ENCODE data around the gene NFE2L3. TPM values are rescaled to one million over a fixed set of nuclear protein-coding genes. Genes with fewer than 3 reads are reported as not detected.

NFE2L3 gene
- total and polyA plus RNA-seq, 2 donors (not counting 1 experiment from before 2014, with no cell fraction given): 1.4 to 1.6 TPM

DNA sequence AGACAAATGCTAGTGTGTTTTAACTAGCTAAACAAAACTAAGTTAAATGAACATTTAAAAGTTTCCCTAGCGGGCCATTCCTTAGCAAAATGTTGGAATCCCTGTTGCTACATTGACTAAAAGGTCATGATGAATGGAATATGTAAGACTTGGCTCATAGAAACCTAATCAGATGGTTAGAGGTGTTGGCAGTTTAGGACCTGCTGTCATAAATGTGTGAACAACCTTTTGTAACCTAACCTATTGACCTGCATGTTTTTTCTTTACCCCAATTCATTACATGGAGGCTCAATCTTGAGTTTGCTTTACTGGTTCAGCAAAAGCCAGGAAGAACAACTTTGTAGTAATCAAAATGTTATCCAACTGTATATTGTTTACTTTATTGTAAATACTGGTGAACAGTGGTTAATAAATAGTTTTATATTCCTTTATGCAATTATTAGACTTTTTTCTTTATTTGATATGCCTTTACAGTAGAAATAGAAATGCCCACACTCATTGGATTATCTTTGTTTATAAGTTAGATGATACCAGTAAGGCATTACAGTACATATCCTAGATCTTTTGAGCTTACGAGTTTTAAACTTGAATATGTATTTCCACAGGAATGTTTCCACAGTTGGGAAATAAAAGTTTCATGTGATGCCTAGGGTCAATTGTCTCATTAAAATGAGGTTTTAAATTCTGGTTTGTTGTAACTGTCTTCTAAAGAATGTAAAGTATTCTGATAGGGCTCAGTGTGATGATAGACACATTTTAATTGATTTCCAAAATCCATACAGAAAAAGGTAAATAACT, 61.1 kb downstream of the NFE2L3 start:
- Histone ChIP-seq H3K4me2 (replicated peaks; ENCODE audit: low read depth, low read length, poor library complexity, severe bottlenecking) (no peak overlapping the region), H3K27ac (ENCODE audit: low read length in 2 of 2) (no peak overlapping the region), H3K36me3 (replicated peaks in 1 of 2; ENCODE audit: control extremely low read depth in 1 of 2, control insufficient read depth in 1 of 2, extremely low read depth in 1 of 2, insufficient read depth in 2 of 2, low read length in 1 of 2) (peaks cover 2 to 41% of the 10 kb centered on the region in 2 experiments), H2AFZ (ENCODE audit: insufficient read depth, low read depth, low read length, poor library complexity, severe bottlenecking) (no peak overlapping the region), H4K20me1 (ENCODE audit: control insufficient read depth, insufficient read depth, low read length, poor library complexity, severe bottlenecking) (no peaks in the 10 kb centered on the region), H3K9ac (ENCODE audit: low read length) (no peak overlapping the region), H3K27me3 (replicated peaks in 1 of 4; ENCODE audit: control extremely low read depth in 1 of 4, control insufficient read depth in 3 of 4, insufficient read depth in 4 of 4, low read length in 3 of 4) (no peaks in the 10 kb centered on the region), H3K4me3 (ENCODE audit: control extremely low read depth in 1 of 5, extremely low read depth in 1 of 5, insufficient read depth in 1 of 5, low read depth in 2 of 5, low read length in 4 of 5) (no peak overlapping the region), H3K9me3 (ENCODE audit: control extremely low read depth in 1 of 3, control insufficient read depth in 2 of 3, insufficient read depth in 1 of 3, low read length in 2 of 3) (no peaks in the 10 kb centered on the region), H3K79me2 (ENCODE audit: control insufficient read depth, insufficient read depth, low read length) (no peaks in the 10 kb centered on the region), H3K4me1 (ENCODE audit: control insufficient read depth in 2 of 2, insufficient read depth in 2 of 2, low read length in 2 of 2) (no peaks in the 10 kb centered on the region)
- intact Hi-C loops (cut with micrococcal nuclease): no loop called here
- no peaks in the 10 kb centered on the region for H3K27me3 Mint-ChIP-seq
- no peaks in the 10 kb centered on the region for H3K9me3 Mint-ChIP-seq (ENCODE audit: insufficient read depth)
- H3K27ac Mint-ChIP-seq: no peak overlapping the region
- ChIA-PET POLR2A (no interaction called here), CTCF (interaction anchor here (1.2 kb wide), 1 partner anchor 320 kb away, joined by 4 read pairs; no protein-coding TSS in a partner anchor)
- WGBS (ENCODE audit: insufficient coverage): 100% methylated on average over 1 of the region's 2 CpGs
- ATAC-seq (ENCODE audit: low read depth) (no peak), DNase-seq (no peak)
- TF ChIP-seq, protein P1, sequence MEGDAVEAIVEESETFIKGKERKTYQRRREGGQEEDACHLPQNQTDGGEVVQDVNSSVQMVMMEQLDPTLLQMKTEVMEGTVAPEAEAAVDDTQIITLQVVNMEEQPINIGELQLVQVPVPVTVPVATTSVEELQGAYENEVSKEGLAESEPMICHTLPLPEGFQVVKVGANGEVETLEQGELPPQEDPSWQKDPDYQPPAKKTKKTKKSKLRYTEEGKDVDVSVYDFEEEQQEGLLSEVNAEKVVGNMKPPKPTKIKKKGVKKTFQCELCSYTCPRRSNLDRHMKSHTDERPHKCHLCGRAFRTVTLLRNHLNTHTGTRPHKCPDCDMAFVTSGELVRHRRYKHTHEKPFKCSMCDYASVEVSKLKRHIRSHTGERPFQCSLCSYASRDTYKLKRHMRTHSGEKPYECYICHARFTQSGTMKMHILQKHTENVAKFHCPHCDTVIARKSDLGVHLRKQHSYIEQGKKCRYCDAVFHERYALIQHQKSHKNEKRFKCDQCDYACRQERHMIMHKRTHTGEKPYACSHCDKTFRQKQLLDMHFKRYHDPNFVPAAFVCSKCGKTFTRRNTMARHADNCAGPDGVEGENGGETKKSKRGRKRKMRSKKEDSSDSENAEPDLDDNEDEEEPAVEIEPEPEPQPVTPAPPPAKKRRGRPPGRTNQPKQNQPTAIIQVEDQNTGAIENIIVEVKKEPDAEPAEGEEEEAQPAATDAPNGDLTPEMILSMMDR (IDR thresholded peaks at IDR 0.05): no peak
- no peak for TF ChIP-seq EZH2 (IDR thresholded peaks at IDR 0.05; ENCODE audit: borderline replicate concordance, insufficient read depth, low read depth, low read length, poor library complexity, severe bottlenecking)
- no peak overlapping the region for H3K4me3 Mint-ChIP-seq
- peaks cover 10% of the 10 kb centered on the region for H3K4me1 Mint-ChIP-seq

GRCh38 chr7:26213807-26214515, 62.0 kb downstream of the NFE2L3 start:
- intact Hi-C loops (cut with micrococcal nuclease): no loop called here
- no peak overlapping the region for H3K27ac Mint-ChIP-seq
- ATAC-seq (ENCODE audit: low read depth): no peak
- Histone ChIP-seq H3K9ac (ENCODE audit: low read length) (no peak overlapping the region), H4K20me1 (ENCODE audit: control insufficient read depth, insufficient read depth, low read length, poor library complexity, severe bottlenecking) (no peaks in the 10 kb centered on the region), H3K4me3 (ENCODE audit: control extremely low read depth in 1 of 5, extremely low read depth in 1 of 5, insufficient read depth in 1 of 5, low read depth in 2 of 5, low read length in 4 of 5) (no peak overlapping the region), H3K79me2 (ENCODE audit: control insufficient read depth, insufficient read depth, low read length) (no peaks in the 10 kb centered on the region), H3K27me3 (replicated peaks in 1 of 4; ENCODE audit: control extremely low read depth in 1 of 4, control insufficient read depth in 3 of 4, insufficient read depth in 4 of 4, low read length in 3 of 4) (no peaks in the 10 kb centered on the region), H3K9me3 (ENCODE audit: control extremely low read depth in 1 of 3, control insufficient read depth in 2 of 3, insufficient read depth in 1 of 3, low read length in 2 of 3) (no peaks in the 10 kb centered on the region), H3K27ac (ENCODE audit: low read length in 2 of 2) (no peak overlapping the region), H3K4me1 (ENCODE audit: control insufficient read depth in 2 of 2, insufficient read depth in 2 of 2, low read length in 2 of 2) (no peaks in the 10 kb centered on the region), H3K4me2 (replicated peaks; ENCODE audit: low read depth, low read length, poor library complexity, severe bottlenecking) (no peak overlapping the region), H3K36me3 (replicated peaks in 1 of 2; ENCODE audit: control extremely low read depth in 1 of 2, control insufficient read depth in 1 of 2, extremely low read depth in 1 of 2, insufficient read depth in 2 of 2, low read length in 1 of 2) (peaks cover 2 to 36% of the 10 kb centered on the region in 2 experiments), H2AFZ (ENCODE audit: insufficient read depth, low read depth, low read length, poor library complexity, severe bottlenecking) (no peak overlapping the region)
- H3K9me3 Mint-ChIP-seq (ENCODE audit: insufficient read depth): no peaks in the 10 kb centered on the region
- TF ChIP-seq, protein P1 (IDR thresholded peaks at IDR 0.05): no peak
- no peak for TF ChIP-seq EZH2 (IDR thresholded peaks at IDR 0.05; ENCODE audit: borderline replicate concordance, insufficient read depth, low read depth, low read length, poor library complexity, severe bottlenecking)
- no CpG with 5 or more reads among the region's 5 CpGs for WGBS (ENCODE audit: insufficient coverage)
- DNase-seq: no peak
- CTCF ChIA-PET: interaction anchor here (1.2 kb wide), 1 partner anchor 321 kb away, joined by 4 read pairs; no protein-coding TSS in a partner anchor
- POLR2A ChIA-PET: no interaction called here
- H3K27me3 Mint-ChIP-seq: no peaks in the 10 kb centered on the region
- H3K4me1 Mint-ChIP-seq: peaks cover 10% of the 10 kb centered on the region
- no peak overlapping the region for H3K4me3 Mint-ChIP-seq
